AG04450 (cell line): ENCODE measurements around the gene SIGLEC10. TPM values are rescaled to one million over a fixed set of nuclear protein-coding genes. Genes with fewer than 3 reads are reported as not detected.

Experiments
- CTCF ChIA-PET: fragments of 300-600, 350-600 bp; formaldehyde crosslinking; extraction: SDS; loops from one replicate; lab custom pipeline; 2022; ENCODE audit warnings: antibody characterized with exemption, inconsistent platforms; lab: Charles Lee
- POLR2A ChIA-PET: fragments of 350-600 bp; formaldehyde crosslinking; extraction: SDS; loops from one replicate; lab custom pipeline; 2021; ENCODE audit warnings: antibody characterized with exemption, inconsistent platforms; lab: Yijun Ruan, JAX
- DNase-seq: peaks from one replicate; pipeline ENCODE4 v3.0.0-alpha.2; 2011; ENCODE audit warnings: low read depth, low spot score
- H3K27ac ChIP-seq: one replicate; pipeline ENCODE4 v1.5.1; 2012; ENCODE audit warnings: low read depth, low read length, control low read depth
- H3K27me3 ChIP-seq: one replicate; pipeline ENCODE4 v1.6.0; 2012; ENCODE audit warnings: low read length; ENCODE audit not compliant: control insufficient read depth, insufficient read depth
- H3K4me3 ChIP-seq: 2 replicates; pipeline ENCODE4 v1.5.1; 2011; ENCODE audit warnings: mild to moderate bottlenecking, low read depth, low read length, control low read depth
- H3K9me3 ChIP-seq: 2 replicates; pipeline ENCODE4 v1.5.1; 2012; ENCODE audit warnings: low read length; ENCODE audit not compliant: control insufficient read depth, insufficient read depth
- polyA plus RNA-seq: library from polyadenylated mRNA; depleted of rRNA; stranded (reverse); fragments of >200 nt; gene quantifications from 2 replicates; pipeline ENCODE4 v1.2.3, GENCODE V29; 2011
- TF ChIP-seq, protein P1 (sequence below): IDR thresholded peaks from 2 replicates; pipeline ENCODE4 v1.5.1; 2011; ENCODE audit warnings: low read depth, low read length, control low read depth, inconsistent platforms

Gene SIGLEC10
- polyA plus RNA-seq, 1 experiment: not detected

DNA sequence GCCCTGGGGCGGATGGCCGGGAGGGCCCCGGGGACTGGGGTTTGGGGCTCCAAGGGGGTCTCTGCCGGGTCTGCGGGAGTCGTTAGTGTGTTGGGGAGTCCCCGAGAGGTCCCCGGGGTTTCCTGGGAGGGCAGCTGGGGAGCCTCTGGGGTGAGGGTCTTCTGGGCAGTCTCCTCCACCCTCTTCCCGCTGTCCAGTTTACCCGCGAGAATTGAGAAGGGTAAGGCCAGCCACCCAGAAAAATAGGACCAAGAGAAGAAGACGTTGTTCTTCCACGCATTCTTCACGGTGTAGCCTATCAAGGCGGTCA is 50.2 kb downstream of the SIGLEC10 start:
- H3K9me3 ChIP-seq: no peaks in the 10 kb centered on the region; the same call in 1 of the 2 replicates
- peak overlapping the region; percentile 81 for H3K27ac ChIP-seq
- CTCF ChIA-PET: interaction anchor here (0.7 to 1.4 kb wide), 5 partner anchors 12 to 290 kb away, joined by 3 to 7 read pairs (median 4); no protein-coding TSS in a partner anchor
- TF ChIP-seq, protein P1, sequence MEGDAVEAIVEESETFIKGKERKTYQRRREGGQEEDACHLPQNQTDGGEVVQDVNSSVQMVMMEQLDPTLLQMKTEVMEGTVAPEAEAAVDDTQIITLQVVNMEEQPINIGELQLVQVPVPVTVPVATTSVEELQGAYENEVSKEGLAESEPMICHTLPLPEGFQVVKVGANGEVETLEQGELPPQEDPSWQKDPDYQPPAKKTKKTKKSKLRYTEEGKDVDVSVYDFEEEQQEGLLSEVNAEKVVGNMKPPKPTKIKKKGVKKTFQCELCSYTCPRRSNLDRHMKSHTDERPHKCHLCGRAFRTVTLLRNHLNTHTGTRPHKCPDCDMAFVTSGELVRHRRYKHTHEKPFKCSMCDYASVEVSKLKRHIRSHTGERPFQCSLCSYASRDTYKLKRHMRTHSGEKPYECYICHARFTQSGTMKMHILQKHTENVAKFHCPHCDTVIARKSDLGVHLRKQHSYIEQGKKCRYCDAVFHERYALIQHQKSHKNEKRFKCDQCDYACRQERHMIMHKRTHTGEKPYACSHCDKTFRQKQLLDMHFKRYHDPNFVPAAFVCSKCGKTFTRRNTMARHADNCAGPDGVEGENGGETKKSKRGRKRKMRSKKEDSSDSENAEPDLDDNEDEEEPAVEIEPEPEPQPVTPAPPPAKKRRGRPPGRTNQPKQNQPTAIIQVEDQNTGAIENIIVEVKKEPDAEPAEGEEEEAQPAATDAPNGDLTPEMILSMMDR: no peak
- no peak for DNase-seq
- H3K4me3 ChIP-seq: peak overlapping the region; percentile 68
- POLR2A ChIA-PET: interaction anchor here (1.1 to 1.5 kb wide), 4 partner anchors 13 to 1437 kb away, joined by 3 to 28 read pairs (median 8); no protein-coding TSS in a partner anchor
- H3K27me3 ChIP-seq: peaks cover under 1% of the 10 kb centered on the region

GRCh38 chr19:51366389-51367254 is 50.8 kb downstream of the SIGLEC10 start:
- H3K27ac ChIP-seq: peak overlapping the region; percentile 81
- DNase-seq: peak; percentile 95
- CTCF ChIA-PET: interaction anchor here (1.4 to 1.7 kb wide), 2 partner anchors 27 to 28 kb away, joined by 5 to 7 read pairs; no protein-coding TSS in a partner anchor
- peak overlapping the region; percentile 90 for H3K4me3 ChIP-seq
- TF ChIP-seq, protein P1: no peak
- no peaks in the 10 kb centered on the region for H3K27me3 ChIP-seq
- POLR2A ChIA-PET: interaction anchor here (1.5 to 1.7 kb wide), 4 partner anchors 26 to 1437 kb away, joined by 3 to 28 read pairs (median 9); no protein-coding TSS in a partner anchor
- H3K9me3 ChIP-seq: no peaks in the 10 kb centered on the region; the same call in 1 of the 2 replicates

GRCh38 chr19:51365965-51366388 is 51.5 kb downstream of the SIGLEC10 start, which contains the start of gene ETFB:
ETFB (minus strand) TSS chr19:51366388; CDS start chr19:51366326, 62 bp downstream.
- Histone ChIP-seq H3K27me3 (no peaks in the 10 kb centered on the region), H3K27ac (peak within 1 kb of the TSS; percentile 81), H3K4me3 (peak within 1 kb of the TSS; percentile 90), H3K9me3 (no peaks in the 10 kb centered on the region; the same call in 1 of the 2 replicates)
- ChIA-PET CTCF (interaction anchor here (0.9 to 1.7 kb wide), 2 partner anchors 27 to 642 kb away, joined by 3 to 7 read pairs; no protein-coding TSS in a partner anchor), POLR2A (interaction anchor here (0.6 to 1.7 kb wide), 3 partner anchors 26 to 338 kb away, joined by 3 to 11 read pairs (median 7); no protein-coding TSS in a partner anchor)
- DNase-seq: no peak
- TF ChIP-seq, protein P1: no peak

- peak overlapping the region; percentile 90 for H3K4me3 ChIP-seq
- no peaks in the 10 kb centered on the region for H3K27me3 ChIP-seq
- DNase-seq: no peak
- no peaks in the 10 kb centered on the region; the same call in 1 of the 2 replicates for H3K9me3 ChIP-seq
- H3K27ac ChIP-seq: peak overlapping the region; percentile 61
- CTCF ChIA-PET: interaction anchor here (0.6 to 1.7 kb wide), 3 partner anchors 8 to 641 kb away, joined by 3 to 7 read pairs (median 3); no protein-coding TSS in a partner anchor
- POLR2A ChIA-PET: interaction anchor here (0.5 to 1.7 kb wide), 4 partner anchors 26 to 339 kb away, joined by 3 to 11 read pairs (median 5); no protein-coding TSS in a partner anchor
- TF ChIP-seq, protein P1: no peak; the same call in 1 of the 2 replicates
These were observed 52.1 kb downstream of the SIGLEC10 start for GRCh38 chr19:51365211-51365964.
